Psoas muscle (tissue), 8 donors: ENCODE measurements around the gene TGFBR2. TPM values are rescaled to one million over a fixed set of nuclear protein-coding genes. Genes with fewer than 3 reads are reported as not detected.

Experiments
- ATAC-seq, 4 donors: fragments of 200-7000 bp; cut with Tn5 transposase; one replicate each; pipeline ENCODE4 v1.9.1; 2020; ENCODE audit warnings: moderate library complexity in 3 of 4, mild to moderate bottlenecking in 2 of 4
- DNase-seq, 2 donors: peaks; one replicate each; pipeline ENCODE4 v3.0.0-alpha.2; 2020
- H3K27ac ChIP-seq: fragments of 200-600 bp; one replicate; pipeline ENCODE4 v1.8.0; 2022
- H3K27me3 ChIP-seq, 3 donors: fragments of 200-600 bp in 1 of 3; one replicate each; pipeline versions ENCODE4 v1.6.1 to v1.8.0; 2013 to 2022; ENCODE audit warnings: low read length in 2 of 3, mild to moderate bottlenecking in 2 of 3, moderate library complexity in 1 of 3; ENCODE audit not compliant: insufficient read depth in 3 of 3
- H3K36me3 ChIP-seq, 2 donors: fragments of 200-600 bp in 1 of 2; one replicate each; pipeline versions ENCODE4 v1.6.1 to v1.8.0; 2013 to 2022; ENCODE audit warnings: low read depth in 1 of 2, mild to moderate bottlenecking in 1 of 2, moderate library complexity in 1 of 2; ENCODE audit not compliant: insufficient read depth in 1 of 2
- H3K4me1 ChIP-seq: fragments of 200-600 bp; one replicate; pipeline ENCODE4 v1.8.0; 2022
- H3K4me3 ChIP-seq: fragments of 200-600 bp; one replicate; pipeline ENCODE4 v1.8.0; 2022; ENCODE audit warnings: mild to moderate bottlenecking
- H3K9me3 ChIP-seq: fragments of 200-600 bp; one replicate; pipeline ENCODE4 v1.8.0; 2022
- WGBS, 3 donors: extraction: QIAGEN DNeasy Blood & Tissue Kit; methylation state at CpG; one replicate each; pipeline versions ENCODE4 v1.1.6 to v1.1.7; 2013; 5-methylcytosine and 5-hydroxymethylcytosine counted together
- intact Hi-C, 2 donors: fragments of 100-400 bp; cut with DNase I; formaldehyde crosslinking; loops; one replicate each; pipeline versions ENCODE4 v1.11.0 to v1.14.2; 2022
- polyA plus RNA-seq, 3 donors: library from polyadenylated mRNA; stranded (reverse); fragments of 200-250 nt; gene quantifications; one replicate each; pipeline ENCODE4 v1.2.3, GENCODE V29; 2013
- total RNA-seq, 4 donors: library from RNA; stranded (reverse); fragmentation: NEBNext Ultra II Directional in 2 of 4; extraction: Animal tissue kit (Norgen Biotek cat#: 25700) in 2 of 4; gene quantifications; one replicate each; pipeline versions ENCODE4 v1.2.1 to v1.2.4, GENCODE V29; 2021 to 2023
- TF ChIP-seq, protein P1 (sequence below): fragments of 200-600 bp; IDR thresholded peaks from one replicate; pipeline ENCODE4 v1.8.0; 2022; ENCODE audit warnings: antibody characterized with exemption
- donor health status: healthy with polysubstance abuse.
- donor health status: DM: no; HTN: no; CAD: no; lungs with moderate emphysema.
- donor health status: Bipolar disorder and iron deficiency.
- donor health status: healthy.
- donor health status: DM: yes; HTN: yes; CAD: no.
- donor health status: DM: no; HTN: no; CAD: no.
- donor health status: DM: no; HTN: no; CAD: no.
- donor health status: DM: yes; HTN: yes; CAD: no.

Gene TGFBR2
- total and polyA plus RNA-seq, 7 donors, result 19.7 to 58.8 (median 42.6) TPM

DNA sequence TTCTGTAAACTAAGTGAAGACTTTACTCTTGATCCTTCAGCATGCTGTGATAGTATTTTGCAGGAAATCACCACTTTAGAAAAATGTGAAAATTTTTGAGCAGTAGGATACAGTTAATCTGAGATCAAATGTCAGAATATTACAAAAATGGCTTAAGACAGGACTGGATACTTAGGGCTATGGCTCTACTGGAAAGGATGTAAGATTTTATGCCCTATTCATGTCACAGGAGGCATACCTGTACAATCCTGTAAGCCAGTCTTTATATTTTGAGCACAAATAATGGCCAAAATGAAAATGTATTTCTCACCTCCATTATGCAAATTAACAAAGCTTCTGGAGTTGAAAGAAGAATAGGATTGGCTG is 8.6 kb upstream of the TGFBR2 start:
- Histone ChIP-seq H3K27me3 (no peaks in the 10 kb centered on the region), H3K36me3 (no peaks in the 10 kb centered on the region), H3K4me1 (peaks cover 6% of the 10 kb centered on the region), H3K9me3 (no peaks in the 10 kb centered on the region), H3K4me3 (no peak overlapping the region), H3K27ac (no peak overlapping the region)
- ATAC-seq, result peak in 1 of 4 donors; percentile 18
- DNase-seq, result no peak
- TF ChIP-seq, protein P1, sequence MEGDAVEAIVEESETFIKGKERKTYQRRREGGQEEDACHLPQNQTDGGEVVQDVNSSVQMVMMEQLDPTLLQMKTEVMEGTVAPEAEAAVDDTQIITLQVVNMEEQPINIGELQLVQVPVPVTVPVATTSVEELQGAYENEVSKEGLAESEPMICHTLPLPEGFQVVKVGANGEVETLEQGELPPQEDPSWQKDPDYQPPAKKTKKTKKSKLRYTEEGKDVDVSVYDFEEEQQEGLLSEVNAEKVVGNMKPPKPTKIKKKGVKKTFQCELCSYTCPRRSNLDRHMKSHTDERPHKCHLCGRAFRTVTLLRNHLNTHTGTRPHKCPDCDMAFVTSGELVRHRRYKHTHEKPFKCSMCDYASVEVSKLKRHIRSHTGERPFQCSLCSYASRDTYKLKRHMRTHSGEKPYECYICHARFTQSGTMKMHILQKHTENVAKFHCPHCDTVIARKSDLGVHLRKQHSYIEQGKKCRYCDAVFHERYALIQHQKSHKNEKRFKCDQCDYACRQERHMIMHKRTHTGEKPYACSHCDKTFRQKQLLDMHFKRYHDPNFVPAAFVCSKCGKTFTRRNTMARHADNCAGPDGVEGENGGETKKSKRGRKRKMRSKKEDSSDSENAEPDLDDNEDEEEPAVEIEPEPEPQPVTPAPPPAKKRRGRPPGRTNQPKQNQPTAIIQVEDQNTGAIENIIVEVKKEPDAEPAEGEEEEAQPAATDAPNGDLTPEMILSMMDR, result no peak
- intact Hi-C loops, result no loop called here

DNA sequence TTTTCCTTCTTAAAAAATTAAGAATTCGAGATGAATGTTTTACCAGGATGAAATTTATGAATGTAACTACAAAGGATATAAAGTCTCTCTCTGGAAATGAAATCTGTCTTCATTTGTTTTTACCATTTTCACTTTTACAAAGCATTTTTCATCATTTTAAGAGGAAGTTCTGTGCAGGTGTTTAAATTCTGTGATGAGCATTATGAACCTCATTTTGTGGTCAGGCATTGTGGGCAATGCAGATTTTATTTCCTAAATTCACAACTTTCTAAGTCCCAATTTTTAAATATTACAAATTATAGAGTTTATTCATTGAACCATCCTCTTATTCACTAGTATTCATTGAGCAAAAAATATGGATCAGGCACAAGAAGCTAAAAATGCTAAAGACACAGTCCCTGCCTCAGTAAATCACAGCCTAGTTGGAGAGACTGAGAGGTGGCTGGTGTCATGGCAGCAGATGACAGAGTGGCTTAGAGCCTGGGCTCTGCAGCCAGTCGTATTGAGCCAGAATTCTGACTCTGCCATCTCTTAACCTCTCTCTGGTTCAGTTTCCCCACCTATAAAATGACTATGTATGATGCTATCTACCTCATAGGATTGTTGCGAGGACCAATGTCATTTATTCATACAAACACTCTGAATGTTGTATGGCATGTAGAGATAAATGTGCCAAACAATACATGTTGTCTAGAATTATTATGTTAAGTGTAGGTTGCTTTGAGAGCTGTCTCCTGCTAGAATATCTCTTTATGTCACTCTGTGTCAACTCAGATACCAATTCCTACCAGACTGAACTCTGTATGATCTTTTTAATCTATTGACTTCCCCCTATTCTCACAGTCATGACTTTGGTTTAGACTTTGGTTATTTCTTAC is 7.5 kb upstream of the TGFBR2 start:
- ATAC-seq, result peak in 1 of 4 donors; percentile 55
- Histone ChIP-seq H3K36me3 (no peaks in the 10 kb centered on the region), H3K4me3 (no peak overlapping the region), H3K27me3 (no peaks in the 10 kb centered on the region), H3K27ac (no peak overlapping the region), H3K4me1 (peaks cover 6% of the 10 kb centered on the region), H3K9me3 (no peaks in the 10 kb centered on the region)
- no peak for DNase-seq
- TF ChIP-seq, protein P1, result no peak
- intact Hi-C loops, result no loop called here
- WGBS, 3 donors, result 74 to 75% (median 74%) methylated on average over 3 of the region's 3 CpGs

DNA sequence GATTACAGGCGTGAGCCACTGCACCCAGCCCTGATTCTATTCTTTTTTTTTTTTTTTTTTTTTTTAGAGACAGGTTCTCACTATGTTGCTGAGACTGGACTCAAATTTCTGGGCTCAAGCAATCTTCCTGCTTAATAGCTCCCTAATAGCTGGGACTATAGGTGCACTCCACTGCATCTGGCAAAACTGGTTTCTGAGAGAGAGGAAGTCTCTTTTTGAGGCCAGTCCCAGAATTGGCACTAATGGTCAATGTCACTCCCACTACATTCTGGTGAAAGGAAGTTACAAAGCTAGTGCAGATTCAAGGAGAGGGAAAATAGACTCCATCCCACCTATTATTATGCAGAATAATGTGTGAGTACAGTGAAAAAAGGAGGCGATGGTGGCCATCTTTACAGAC is 5.8 kb upstream of the TGFBR2 start:
- H3K4me1 ChIP-seq, result peaks cover 6% of the 10 kb centered on the region
- H3K4me3 ChIP-seq, result no peak overlapping the region
- WGBS, 3 donors, result 83 to 87% (median 86%) methylated on average over 2 of the region's 2 CpGs
- H3K27me3 ChIP-seq, result no peaks in the 10 kb centered on the region
- H3K9me3 ChIP-seq, result no peaks in the 10 kb centered on the region
- H3K27ac ChIP-seq, result no peak overlapping the region
- DNase-seq (no peak), ATAC-seq (no peak)
- TF ChIP-seq, protein P1, result no peak
- H3K36me3 ChIP-seq, result no peaks in the 10 kb centered on the region
- intact Hi-C loops, result no loop called here

DNA sequence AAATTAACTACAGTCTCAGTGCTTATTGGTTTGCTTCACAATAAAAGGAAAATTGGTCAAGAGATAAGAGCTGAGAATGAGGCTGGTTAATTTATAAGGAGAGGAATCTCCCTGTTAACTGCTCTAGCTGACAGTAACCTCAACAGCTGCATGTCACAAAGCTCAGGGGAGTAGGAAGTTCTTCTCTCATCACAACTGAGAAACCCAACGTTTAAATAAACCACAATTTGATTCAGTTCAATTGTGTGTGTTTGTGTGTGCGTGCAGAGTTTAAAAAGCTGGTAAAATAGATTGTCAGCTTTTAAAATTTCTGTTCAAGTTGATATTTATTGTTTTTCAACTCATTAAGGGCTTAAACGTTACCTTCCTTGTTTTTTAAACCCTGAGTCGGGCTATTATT is 3.5 kb upstream of the TGFBR2 start:
- WGBS, 3 donors, result 59 to 74% (median 69%) methylated on average over 4 of the region's 4 CpGs
- intact Hi-C loops, result no loop called here

More for the DNA sequence above, 3.5 kb upstream of the TGFBR2 start:
- TF ChIP-seq, protein P1, result no peak
- Histone ChIP-seq H3K4me3 (no peak overlapping the region), H3K27ac (no peak overlapping the region), H3K4me1 (no peaks in the 10 kb centered on the region), H3K9me3 (no peaks in the 10 kb centered on the region), H3K36me3 (no peaks in the 10 kb centered on the region), H3K27me3 (no peaks in the 10 kb centered on the region)
- no peak for DNase-seq
- no peak for ATAC-seq
